ENCODE measurements around the gene NF1.

NF1 gene

GRCh38 chr17:31320241-31320640, 225.5 kb downstream of the NF1 start:
- ChIA-PET CTCF (no interaction called here), POLR2A (interaction anchor here (0.7 kb wide), 2 partner anchors 9 to 167 kb away, joined by 3 to 5 read pairs; no protein-coding TSS in a partner anchor)
- DNase-seq (ENCODE audit: extremely low spot score), result no peak
- TF ChIP-seq, protein P1, sequence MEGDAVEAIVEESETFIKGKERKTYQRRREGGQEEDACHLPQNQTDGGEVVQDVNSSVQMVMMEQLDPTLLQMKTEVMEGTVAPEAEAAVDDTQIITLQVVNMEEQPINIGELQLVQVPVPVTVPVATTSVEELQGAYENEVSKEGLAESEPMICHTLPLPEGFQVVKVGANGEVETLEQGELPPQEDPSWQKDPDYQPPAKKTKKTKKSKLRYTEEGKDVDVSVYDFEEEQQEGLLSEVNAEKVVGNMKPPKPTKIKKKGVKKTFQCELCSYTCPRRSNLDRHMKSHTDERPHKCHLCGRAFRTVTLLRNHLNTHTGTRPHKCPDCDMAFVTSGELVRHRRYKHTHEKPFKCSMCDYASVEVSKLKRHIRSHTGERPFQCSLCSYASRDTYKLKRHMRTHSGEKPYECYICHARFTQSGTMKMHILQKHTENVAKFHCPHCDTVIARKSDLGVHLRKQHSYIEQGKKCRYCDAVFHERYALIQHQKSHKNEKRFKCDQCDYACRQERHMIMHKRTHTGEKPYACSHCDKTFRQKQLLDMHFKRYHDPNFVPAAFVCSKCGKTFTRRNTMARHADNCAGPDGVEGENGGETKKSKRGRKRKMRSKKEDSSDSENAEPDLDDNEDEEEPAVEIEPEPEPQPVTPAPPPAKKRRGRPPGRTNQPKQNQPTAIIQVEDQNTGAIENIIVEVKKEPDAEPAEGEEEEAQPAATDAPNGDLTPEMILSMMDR (IDR thresholded peaks at IDR 0.05; ENCODE audit: control extremely low read depth, extremely low read depth, low read depth, missing control alignments), result no peak

DNA sequence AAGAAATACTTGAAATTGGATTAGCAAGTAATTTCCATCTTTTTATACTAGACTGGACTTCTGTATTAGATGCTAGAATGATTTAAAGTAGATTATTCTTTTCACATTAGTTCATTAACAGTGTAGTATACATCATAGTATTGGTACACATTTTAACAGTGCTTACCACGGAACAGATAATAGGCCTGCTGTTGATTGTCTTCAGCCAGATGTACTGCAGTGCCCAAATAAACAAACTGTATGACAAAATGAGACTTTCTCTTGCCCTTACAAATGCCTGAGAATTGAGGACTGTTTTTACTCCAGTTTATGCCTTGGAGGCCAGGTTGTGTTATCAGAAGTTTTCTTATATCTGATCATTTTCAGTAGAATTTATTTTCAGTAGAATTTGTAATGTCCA, 226.0 kb downstream of the NF1 start:
- TF ChIP-seq, protein P1 (IDR thresholded peaks at IDR 0.05; ENCODE audit: control extremely low read depth, extremely low read depth, low read depth, missing control alignments), result no peak
- no peak for DNase-seq (ENCODE audit: extremely low spot score)
- ChIA-PET POLR2A (no interaction called here), CTCF (no interaction called here)

DNA sequence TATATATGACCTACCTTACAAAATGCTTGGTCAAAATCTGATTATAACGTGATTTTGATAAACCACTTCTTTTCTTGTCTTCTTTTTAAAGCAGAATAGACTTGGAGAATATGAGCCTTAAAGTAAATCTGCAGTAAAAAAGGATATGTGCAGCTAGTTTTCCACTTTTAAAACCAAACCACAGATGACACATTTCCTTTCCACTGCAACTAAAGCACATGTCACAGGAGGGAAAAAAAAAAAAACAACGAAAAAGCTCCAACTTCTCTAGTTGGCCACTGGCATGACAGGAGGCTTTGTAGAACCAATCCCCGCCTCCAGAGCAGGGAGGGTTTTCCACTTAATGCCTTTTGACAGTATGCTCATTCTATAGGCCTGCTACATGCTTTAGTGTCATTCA, 226.7 kb downstream of the NF1 start, which contains the start of gene EVI2A:
Gene EVI2A, minus strand, starts transcription at position 142 of the 400 bp plus-strand sequence. CDS start 2,609 bp downstream, outside the sequence.
- ChIA-PET CTCF (no interaction called here), POLR2A (no interaction called here)
- TF ChIP-seq, protein P1 (IDR thresholded peaks at IDR 0.05; ENCODE audit: control extremely low read depth, extremely low read depth, low read depth, missing control alignments), result no peak
- peak; percentile 59 for DNase-seq (ENCODE audit: extremely low spot score)

GRCh38 chr17:31321966-31322365, 227.2 kb downstream of the NF1 start:
- DNase-seq (ENCODE audit: extremely low spot score), result no peak
- TF ChIP-seq, protein P1 (IDR thresholded peaks at IDR 0.05; ENCODE audit: control extremely low read depth, extremely low read depth, low read depth, missing control alignments), result no peak
- POLR2A ChIA-PET, result no interaction called here
- CTCF ChIA-PET, result no interaction called here

GRCh38 chr17:31323551-31323950, 228.8 kb downstream of the NF1 start:
- ChIA-PET CTCF (interaction anchor here (1.0 to 1.1 kb wide), 2 partner anchors 12 to 14 kb away, joined by 3 read pairs; no protein-coding TSS in a partner anchor), POLR2A (no interaction called here)
- no peak for DNase-seq (ENCODE audit: extremely low spot score)
- TF ChIP-seq, protein P1 (IDR thresholded peaks at IDR 0.05; ENCODE audit: control extremely low read depth, extremely low read depth, low read depth, missing control alignments), result no peak

DNA sequence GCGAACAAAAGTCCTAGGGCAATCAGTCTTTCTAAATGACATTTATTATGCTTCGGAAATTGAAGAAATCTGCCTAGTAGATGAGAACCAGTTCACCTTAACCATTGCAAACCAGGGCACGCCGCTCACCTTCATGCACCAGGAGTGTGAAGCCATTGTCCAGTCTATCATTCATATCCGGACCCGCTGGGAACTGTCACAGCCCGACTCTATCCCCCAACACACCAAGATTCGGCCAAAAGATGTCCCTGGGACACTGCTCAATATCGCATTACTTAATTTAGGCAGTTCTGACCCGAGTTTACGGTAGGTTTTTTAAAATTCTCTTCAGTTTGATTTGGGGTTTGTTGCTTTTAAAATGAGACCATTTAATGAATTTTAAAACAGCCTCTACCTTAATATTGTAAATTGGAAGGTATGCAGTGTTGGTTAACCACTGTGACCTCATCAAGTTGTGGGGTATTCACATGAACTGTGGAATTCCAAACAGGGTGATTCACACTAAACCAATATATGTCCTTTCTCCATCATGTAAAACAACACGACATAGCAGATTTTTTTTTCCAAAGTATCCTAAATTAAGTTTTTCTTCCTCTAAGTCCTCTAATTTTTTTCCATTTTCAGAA, 232.9 kb downstream of the NF1 start:
- TF ChIP-seq, protein P1 (IDR thresholded peaks at IDR 0.05; ENCODE audit: control extremely low read depth, extremely low read depth, low read depth, missing control alignments), result no peak
- POLR2A ChIA-PET, result no interaction called here
- CTCF ChIA-PET, result no interaction called here
- DNase-seq (ENCODE audit: extremely low spot score), result no peak
